Neural cell (in vitro differentiated cells): ENCODE data around the gene FSIP1. TPM values are rescaled to one million over a fixed set of nuclear protein-coding genes. Genes with fewer than 3 reads are reported as not detected.

Source experiments
- H2AFZ ChIP-seq: fragments of 200-600, 300-800 bp; sonication (generic), shearing (Covaris generic); 2 replicates; pipeline ENCODE4 v1.6.0; 2014; ENCODE audit warnings: low read depth, mild to moderate bottlenecking, antibody characterized with exemption, low read length, moderate library complexity
- H3F3A ChIP-seq: fragments of 200-600 bp; shearing (Covaris generic); 2 replicates; pipeline ENCODE4 v1.6.1; 2016; ENCODE audit warnings: mild to moderate bottlenecking, moderate library complexity, mixed read lengths, antibody characterized with exemption, low read length; ENCODE audit not compliant: insufficient read depth, poor library complexity, severe bottlenecking
- H3K27ac ChIP-seq: fragments of 200-600, 300-800 bp; sonication (generic), shearing (Covaris generic); 2 replicates; pipeline ENCODE4 v1.5.1; 2014; ENCODE audit warnings: mild to moderate bottlenecking, low read length, moderate library complexity
- H3K27me3 ChIP-seq: fragments of 300-800, 200-600 bp; sonication (generic), shearing (Covaris generic); 2 replicates; pipeline ENCODE4 v1.6.0; 2014; ENCODE audit warnings: mild to moderate bottlenecking, low read depth, low read length, moderate library complexity; ENCODE audit not compliant: insufficient read depth
- H3K36me3 ChIP-seq: fragments of 300-800, 200-600 bp; sonication (generic), shearing (Covaris generic); 2 replicates; pipeline ENCODE4 v1.5.1; 2014; ENCODE audit warnings: mild to moderate bottlenecking, antibody characterized with exemption, low read length, moderate library complexity; ENCODE audit not compliant: insufficient read depth
- H3K4me2 ChIP-seq: fragments of 300-800, 200-600 bp; sonication (generic), shearing (Covaris generic); 2 replicates; pipeline ENCODE4 v1.6.0; 2014; ENCODE audit warnings: mild to moderate bottlenecking, low read length
- H3K4me3 ChIP-seq: fragments of 300-800, 200-600 bp; sonication (generic), shearing (Covaris generic); 2 replicates; pipeline ENCODE4 v1.5.1; 2014; ENCODE audit warnings: mild to moderate bottlenecking, low read length, moderate library complexity
- H3K79me2 ChIP-seq: fragments of 200-600 bp; shearing (Covaris generic); replicated peaks from 2 replicates; pipeline ENCODE4 v1.6.0; 2014; ENCODE audit warnings: mild to moderate bottlenecking, low read length, moderate library complexity; ENCODE audit not compliant: insufficient read depth
- H3K9ac ChIP-seq: fragments of 300-800, 200-600 bp; sonication (generic), shearing (Covaris generic); 2 replicates; pipeline ENCODE4 v1.6.1; 2016; ENCODE audit warnings: mild to moderate bottlenecking, low read length, mixed read lengths
- H3K9me2 ChIP-seq: fragments of 200-600 bp; shearing (Covaris generic); 2 replicates; pipeline ENCODE4 v1.6.1; 2016; ENCODE audit warnings: mild to moderate bottlenecking, low read length, mixed read lengths; ENCODE audit not compliant: insufficient read depth
- H3K9me3 ChIP-seq: fragments of 200-600, 300-800 bp; sonication (generic), shearing (Covaris generic); 2 replicates; pipeline ENCODE4 v1.6.1; 2016; ENCODE audit warnings: mild to moderate bottlenecking, mixed run types, low read length, moderate library complexity, mixed read lengths
- H4K20me1 ChIP-seq: fragments of 200-600 bp; shearing (Covaris generic); 2 replicates; pipeline ENCODE4 v1.6.1; 2016; ENCODE audit warnings: mild to moderate bottlenecking, mixed run types; ENCODE audit not compliant: insufficient read depth
- CTCF ChIP-seq: fragments of 450-650 bp; IDR thresholded peaks from 2 replicates; pipeline ENCODE4 v1.5.1; 2014; ENCODE audit warnings: antibody characterized with exemption, mild to moderate bottlenecking, moderate library complexity; ENCODE audit not compliant: poor library complexity, severe bottlenecking
- EP300 ChIP-seq: fragments of 450-650 bp; conservative IDR thresholded peaks from 2 replicates; pipeline ENCODE4 v1.6.1; 2014; ENCODE audit warnings: antibody characterized with exemption, mild to moderate bottlenecking, moderate library complexity; ENCODE audit not compliant: poor library complexity, severe bottlenecking
- EZH2 ChIP-seq: fragments of 200-600, 300-800 bp; shearing (Covaris generic), sonication (generic); IDR thresholded peaks from 2 replicates; pipeline ENCODE4 v1.6.1; 2014; ENCODE audit warnings: antibody characterized with exemption, low read length, borderline replicate concordance, mild to moderate bottlenecking; ENCODE audit not compliant: insufficient read depth, poor library complexity, severe bottlenecking
- MXI1 ChIP-seq: fragments of 450-650 bp; conservative IDR thresholded peaks from 2 replicates; pipeline ENCODE4 v1.6.1; 2014; ENCODE audit warnings: antibody characterized with exemption, mild to moderate bottlenecking; ENCODE audit not compliant: poor library complexity, severe bottlenecking
- POLR2AphosphoS5 ChIP-seq: IDR thresholded peaks from 2 replicates; pipeline ENCODE4 v1.6.1; 2012
- RAD21 ChIP-seq: fragments of 450-650 bp; conservative IDR thresholded peaks from 2 replicates; pipeline ENCODE4 v1.6.1; 2014; ENCODE audit warnings: antibody characterized with exemption, mild to moderate bottlenecking, moderate library complexity
- SMC3 ChIP-seq: fragments of 450-650 bp; conservative IDR thresholded peaks from 2 replicates; pipeline ENCODE4 v1.6.1; 2014; ENCODE audit warnings: antibody characterized with exemption, mild to moderate bottlenecking, moderate library complexity; ENCODE audit not compliant: poor library complexity
- TAF1 ChIP-seq: IDR thresholded peaks from 2 replicates; pipeline ENCODE4 v1.6.1; 2012; ENCODE audit warnings: low read depth
- polyA plus RNA-seq: library from polyadenylated mRNA; depleted of rRNA; stranded (reverse); fragments of >200 nt; gene quantifications from 2 replicates; pipeline ENCODE4 v1.2.3, GENCODE V29; 2014
- TF ChIP-seq, protein P1 (sequence below): IDR thresholded peaks from 2 replicates; pipeline ENCODE4 v1.6.1; 2012; ENCODE audit warnings: borderline replicate concordance

FSIP1 gene
- polyA plus RNA-seq, 1 donor from 2014 or later: 3.8 TPM

DNA sequence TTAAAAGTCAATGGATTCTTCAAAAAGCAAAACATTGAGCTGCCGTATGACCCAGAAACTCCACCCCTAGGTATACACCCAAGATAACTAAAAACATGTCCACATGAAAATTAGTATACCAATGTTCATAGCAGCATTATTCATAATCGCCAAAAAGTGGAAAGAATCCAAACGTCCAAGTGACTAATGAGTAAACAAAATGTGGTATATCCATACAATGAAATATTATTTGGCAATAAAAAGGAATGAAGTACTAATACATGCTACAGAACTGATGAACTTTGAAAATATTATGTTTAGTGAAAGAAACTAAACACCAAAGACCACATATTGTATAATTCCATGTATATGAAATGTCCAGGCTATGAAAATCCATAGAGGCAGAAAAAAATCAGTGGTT, 123.9 kb downstream of the FSIP1 start:
- Histone ChIP-seq H3K4me3 (no peak overlapping the region), H3F3A (no peaks in the 10 kb centered on the region), H4K20me1 (no peaks in the 10 kb centered on the region), H3K9me3 (no peaks in the 10 kb centered on the region), H3K9ac (no peak overlapping the region), H3K27ac (no peak overlapping the region), H3K4me2 (no peak overlapping the region), H2AFZ (no peak overlapping the region), H3K36me3 (no peaks in the 10 kb centered on the region), H3K27me3 (no peaks in the 10 kb centered on the region), H3K9me2 (no peaks in the 10 kb centered on the region), H3K79me2 (no peaks in the 10 kb centered on the region)
- TF ChIP-seq SMC3: no peak

DNA sequence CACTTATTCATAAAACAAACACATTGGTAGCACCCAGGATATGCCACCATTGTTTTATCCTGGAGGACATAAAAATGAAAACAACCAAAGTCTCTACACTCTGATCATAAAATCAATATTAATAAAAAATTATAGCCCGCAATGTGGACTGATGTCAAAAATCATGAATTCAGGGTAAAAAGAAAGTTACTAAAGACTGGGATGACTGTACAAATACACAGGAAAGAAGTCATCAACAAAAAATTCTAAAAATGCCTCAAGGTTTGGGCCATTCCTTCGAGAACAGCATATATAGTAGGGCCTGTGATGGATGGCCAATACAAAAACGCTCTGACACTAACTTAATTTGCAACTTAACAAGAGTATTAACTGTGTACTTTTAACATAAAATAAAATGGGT, 125.0 kb downstream of the FSIP1 start:
- Histone ChIP-seq H3K4me3 (no peak overlapping the region), H3K79me2 (no peaks in the 10 kb centered on the region), H3K9ac (no peak overlapping the region), H2AFZ (no peak overlapping the region), H3K27ac (no peak overlapping the region), H3K9me3 (no peaks in the 10 kb centered on the region), H3F3A (no peaks in the 10 kb centered on the region), H3K4me2 (no peak overlapping the region), H4K20me1 (no peaks in the 10 kb centered on the region), H3K36me3 (no peaks in the 10 kb centered on the region), H3K9me2 (no peaks in the 10 kb centered on the region), H3K27me3 (no peaks in the 10 kb centered on the region)
- TF ChIP-seq MXI1: no peak
- TF ChIP-seq SMC3: no peak
- TF ChIP-seq POLR2AphosphoS5: no peak
- no peak for TF ChIP-seq TAF1
- no peak for TF ChIP-seq EZH2
- no peak for TF ChIP-seq CTCF
- TF ChIP-seq, protein P1, sequence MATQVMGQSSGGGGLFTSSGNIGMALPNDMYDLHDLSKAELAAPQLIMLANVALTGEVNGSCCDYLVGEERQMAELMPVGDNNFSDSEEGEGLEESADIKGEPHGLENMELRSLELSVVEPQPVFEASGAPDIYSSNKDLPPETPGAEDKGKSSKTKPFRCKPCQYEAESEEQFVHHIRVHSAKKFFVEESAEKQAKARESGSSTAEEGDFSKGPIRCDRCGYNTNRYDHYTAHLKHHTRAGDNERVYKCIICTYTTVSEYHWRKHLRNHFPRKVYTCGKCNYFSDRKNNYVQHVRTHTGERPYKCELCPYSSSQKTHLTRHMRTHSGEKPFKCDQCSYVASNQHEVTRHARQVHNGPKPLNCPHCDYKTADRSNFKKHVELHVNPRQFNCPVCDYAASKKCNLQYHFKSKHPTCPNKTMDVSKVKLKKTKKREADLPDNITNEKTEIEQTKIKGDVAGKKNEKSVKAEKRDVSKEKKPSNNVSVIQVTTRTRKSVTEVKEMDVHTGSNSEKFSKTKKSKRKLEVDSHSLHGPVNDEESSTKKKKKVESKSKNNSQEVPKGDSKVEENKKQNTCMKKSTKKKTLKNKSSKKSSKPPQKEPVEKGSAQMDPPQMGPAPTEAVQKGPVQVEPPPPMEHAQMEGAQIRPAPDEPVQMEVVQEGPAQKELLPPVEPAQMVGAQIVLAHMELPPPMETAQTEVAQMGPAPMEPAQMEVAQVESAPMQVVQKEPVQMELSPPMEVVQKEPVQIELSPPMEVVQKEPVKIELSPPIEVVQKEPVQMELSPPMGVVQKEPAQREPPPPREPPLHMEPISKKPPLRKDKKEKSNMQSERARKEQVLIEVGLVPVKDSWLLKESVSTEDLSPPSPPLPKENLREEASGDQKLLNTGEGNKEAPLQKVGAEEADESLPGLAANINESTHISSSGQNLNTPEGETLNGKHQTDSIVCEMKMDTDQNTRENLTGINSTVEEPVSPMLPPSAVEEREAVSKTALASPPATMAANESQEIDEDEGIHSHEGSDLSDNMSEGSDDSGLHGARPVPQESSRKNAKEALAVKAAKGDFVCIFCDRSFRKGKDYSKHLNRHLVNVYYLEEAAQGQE: no peak
- no peak for TF ChIP-seq EP300
- TF ChIP-seq RAD21: no peak

DNA sequence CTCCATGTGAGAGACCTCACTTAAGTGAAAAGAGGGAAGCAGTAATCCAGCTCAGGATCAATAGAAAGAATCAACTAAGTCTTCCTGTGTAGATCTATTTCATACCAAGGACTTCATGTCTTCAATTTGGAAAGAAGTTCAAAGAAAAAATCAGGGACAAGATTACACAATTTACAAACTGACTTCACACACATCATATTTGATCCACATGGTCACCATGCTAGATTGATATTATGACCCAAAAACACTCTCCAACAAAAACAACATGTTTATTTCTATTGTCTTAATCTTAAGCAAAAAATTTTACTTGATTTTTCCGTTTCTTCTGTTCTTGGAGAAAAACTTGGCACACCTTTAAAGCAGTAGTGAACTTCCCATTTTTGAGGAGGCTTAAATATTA, 125.5 kb downstream of the FSIP1 start:
- Histone ChIP-seq H3F3A (no peaks in the 10 kb centered on the region), H3K9me2 (no peaks in the 10 kb centered on the region), H4K20me1 (no peaks in the 10 kb centered on the region), H3K79me2 (no peaks in the 10 kb centered on the region), H3K4me2 (no peak overlapping the region), H3K27me3 (no peaks in the 10 kb centered on the region), H3K9ac (no peak overlapping the region), H3K27ac (no peak overlapping the region), H3K4me3 (no peak overlapping the region), H3K36me3 (no peaks in the 10 kb centered on the region), H3K9me3 (no peaks in the 10 kb centered on the region), H2AFZ (no peak overlapping the region)
- TF ChIP-seq EP300: no peak
- TF ChIP-seq EZH2: no peak
- TF ChIP-seq POLR2AphosphoS5: no peak
- no peak for TF ChIP-seq MXI1
- no peak for TF ChIP-seq TAF1
- TF ChIP-seq CTCF: no peak
- no peak for TF ChIP-seq RAD21
- TF ChIP-seq SMC3: no peak
- TF ChIP-seq, protein P1: no peak
